ENCODE data around the gene CD74. TPM values are rescaled to one million over a fixed set of nuclear protein-coding genes. Genes with fewer than 3 reads are reported as not detected.

Gene CD74
- total and polyA plus RNA-seq, 2 of the 8 experiments (the other 6 are each of a cell fraction or from before 2014, with no cell fraction given), result 45.9 to 61.0 TPM

- TF ChIP-seq RNF2 (IDR thresholded peaks at IDR 0.05; ENCODE audit: borderline replicate concordance, low read depth, low read length, missing control alignments, poor library complexity, severe bottlenecking) (no peak), NRF1 (IDR thresholded peaks at IDR 0.05; ENCODE audit: low read depth, low read length) (no peak), HDAC2 (IDR thresholded peaks at IDR 0.05; ENCODE audit: borderline replicate concordance in 1 of 2, low read depth in 2 of 2, low read length in 2 of 2) (no peak), CHD2 (IDR thresholded peaks at IDR 0.05; ENCODE audit: low read length) (peak; percentile 69; the same call in 1 of the 2 replicates), ZNF274 (IDR thresholded peaks at IDR 0.05; ENCODE audit: borderline replicate concordance, extremely low read depth, low read length) (no peak), CTCF (IDR thresholded peaks at IDR 0.05; ENCODE audit: control extremely low read depth in 1 of 3, insufficient read depth in 1 of 3, low read depth in 1 of 3, low read length in 3 of 3) (peak; percentile 78 to 93 (median 85)), TAF7 (optimal IDR thresholded peaks at IDR 0.05; ENCODE audit: borderline replicate concordance, low read depth, low read length) (peak; percentile 96), EGR1 (IDR thresholded peaks at IDR 0.05; ENCODE audit: borderline replicate concordance, low read depth, low read length) (peak; percentile 65; the same call in 1 of the 2 replicates), SUZ12 (IDR thresholded peaks at IDR 0.05; ENCODE audit: low read length) (no peak), CBX5 (IDR thresholded peaks at IDR 0.05; ENCODE audit: low read depth, low read length) (no peak), JUN (IDR thresholded peaks at IDR 0.05; ENCODE audit: low read depth, low read length) (no peak), ATF2 (IDR thresholded peaks at IDR 0.05; ENCODE audit: low read length) (no peak), RBBP5 (IDR thresholded peaks at IDR 0.05; ENCODE audit: borderline replicate concordance, low read depth, low read length) (peak; percentile 57; the same call in 1 of the 2 replicates), EP300 (IDR thresholded peaks at IDR 0.05; ENCODE audit: borderline replicate concordance in 1 of 2, low read depth in 2 of 2, low read length in 2 of 2) (peak in 1 of 2 experiments; percentile 21; a peak in 1 of 3 replicates), RAD21 (IDR thresholded peaks at IDR 0.05 in 1 of 2, conservative IDR thresholded peaks at IDR 0.05 in 1 of 2; ENCODE audit: low read depth in 2 of 2, low read length in 2 of 2) (peak; percentile 33 to 46; a peak in 3 of 4 replicates), MAFK (IDR thresholded peaks at IDR 0.05; ENCODE audit: low read depth, low read length) (no peak), CHD1 (IDR thresholded peaks at IDR 0.05; ENCODE audit: low read depth, low read length) (no peak), POLR2A (IDR thresholded peaks at IDR 0.05; ENCODE audit: control extremely low read depth in 1 of 2, low read depth in 2 of 2, low read length in 2 of 2) (peak; percentile 90 to 98)
These were observed 37.0 kb upstream of the CD74 start, which contains the start of gene RPS14 (continued) for GRCh38 chr5:150449517-150450339.
